CD4-positive, CD25-positive, alpha-beta regulatory T cell (primary cell): Measurements from ENCODE around the gene ZNF462. TPM values are rescaled to one million over a fixed set of nuclear protein-coding genes. Genes with fewer than 3 reads are reported as not detected.
A peak's percentile ranks its signal among the peaks of the same experiment; 100 is the strongest.

Experiments used
- ATAC-seq, 2 donors: fragments of 150-1000 bp; cut with Tn5 transposase; one replicate each; pipeline ENCODE4 v1.10.0; 2021; ENCODE audit warnings: low read depth in 2 of 2, moderate number of reproducible peaks in 2 of 2, moderate library complexity in 1 of 2
- DNase-seq, 3 donors: peaks; one replicate each; pipeline versions ENCODE4 v3.0.0 to v3.0.0-alpha.2; 2012 to 2022; ENCODE audit warnings: mixed read lengths in 1 of 3
- H3K27ac ChIP-seq: one replicate; pipeline ENCODE4 v1.7.0; 2013; ENCODE audit warnings: mild to moderate bottlenecking, low read length; ENCODE audit not compliant: insufficient read depth, poor library complexity, severe bottlenecking
- H3K27me3 ChIP-seq: one replicate; pipeline ENCODE4 v1.7.0; 2013; ENCODE audit warnings: low read length; ENCODE audit not compliant: control insufficient read depth, insufficient read depth
- H3K36me3 ChIP-seq: one replicate; pipeline ENCODE4 v1.7.0; 2013; ENCODE audit warnings: mild to moderate bottlenecking, low read length, moderate library complexity; ENCODE audit not compliant: control insufficient read depth, insufficient read depth
- H3K4me1 ChIP-seq: 2 replicates; pipeline ENCODE4 v1.7.0; 2013; ENCODE audit warnings: mild to moderate bottlenecking, low read length; ENCODE audit not compliant: insufficient read depth, control insufficient read depth, poor library complexity, severe bottlenecking
- H3K4me3 ChIP-seq: one replicate; pipeline ENCODE4 v1.7.0; 2013; ENCODE audit warnings: low read depth, mild to moderate bottlenecking, low read length, moderate library complexity
- H3K9me3 ChIP-seq, 2 experiments: 1 replicate in 1 of 2; 2 replicates in 1 of 2; pipeline ENCODE4 v1.7.0; 2013; ENCODE audit warnings: low read length in 2 of 2, mild to moderate bottlenecking in 1 of 2, moderate library complexity in 1 of 2; ENCODE audit not compliant: control insufficient read depth in 2 of 2
- H3K27ac Mint-ChIP-seq, 3 donors: one replicate each; pipeline ENCODE4 v1.8.0; 2020 to 2022; ENCODE audit warnings: mild to moderate bottlenecking in 3 of 3, mixed read lengths in 3 of 3, moderate library complexity in 2 of 3
- H3K27me3 Mint-ChIP-seq: one replicate; pipeline ENCODE4 v1.8.0; 2022; ENCODE audit warnings: mild to moderate bottlenecking, mixed read lengths
- H3K36me3 Mint-ChIP-seq: one replicate; pipeline ENCODE4 v1.8.0; 2020; ENCODE audit warnings: mixed read lengths
- H3K4me1 Mint-ChIP-seq, 4 donors: one replicate each; pipeline ENCODE4 v1.8.0; 2020 to 2022; ENCODE audit warnings: mixed read lengths in 4 of 4, mild to moderate bottlenecking in 1 of 4
- H3K4me3 Mint-ChIP-seq, 4 donors: one replicate each; pipeline ENCODE4 v1.8.0; 2020 to 2022; ENCODE audit warnings: mild to moderate bottlenecking in 4 of 4, mixed read lengths in 4 of 4, moderate library complexity in 3 of 4
- H3K9me3 Mint-ChIP-seq, 7 donors: one replicate each; pipeline ENCODE4 v1.8.0; 2020 to 2022; ENCODE audit warnings: mixed read lengths in 7 of 7, mild to moderate bottlenecking in 3 of 7, moderate library complexity in 2 of 7
- polyA plus RNA-seq, 4 donors: library from polyadenylated mRNA; unstranded; fragments of 300-500 nt; fragmentation: Illumina TruSeq; gene quantifications; one replicate each; pipeline ENCODE4 v1.2.3, GENCODE V29; 2021
- total RNA-seq: library from RNA; stranded (reverse); gene quantifications from one replicate; pipeline ENCODE4 v1.2.3, GENCODE V29; 2022

Gene ZNF462
- total and polyA plus RNA-seq, 5 donors from 2014 or later = 0.62 to 1.7 TPM; not detected in 3

- Histone ChIP-seq H3K27ac (no peak overlapping the region), H3K36me3 (no peaks in the 10 kb centered on the region), H3K9me3 (no peaks in the 10 kb centered on the region), H3K4me3 (no peak overlapping the region), H3K27me3 (no peaks in the 10 kb centered on the region), H3K4me1 (no peaks in the 10 kb centered on the region)
- no peak overlapping the region for H3K4me3 Mint-ChIP-seq
- H3K27ac Mint-ChIP-seq = no peak overlapping the region
- H3K36me3 Mint-ChIP-seq = no peaks in the 10 kb centered on the region
- H3K4me1 Mint-ChIP-seq = peaks cover 0 to 8% (median 0%) of the 10 kb centered on the region in 4 donors
- H3K9me3 Mint-ChIP-seq = peaks cover 0 to 11% (median 2%) of the 10 kb centered on the region in 7 donors
- ATAC-seq (no peak), DNase-seq (peak in 2 of 3 donors; percentile 2 to 8)
- no peaks in the 10 kb centered on the region for H3K27me3 Mint-ChIP-seq
These were observed 58.5 kb downstream of the ZNF462 start for GRCh38 chr9:106921341-106921899.

- Mint-ChIP-seq H3K4me3 (no peak overlapping the region), H3K36me3 (no peaks in the 10 kb centered on the region), H3K9me3 (peaks cover 0 to 12% (median 2%) of the 10 kb centered on the region in 7 donors), H3K27me3 (no peaks in the 10 kb centered on the region), H3K27ac (no peak overlapping the region), H3K4me1 (peaks cover 0 to 8% (median 0%) of the 10 kb centered on the region in 4 donors)
- Histone ChIP-seq H3K4me1 (no peaks in the 10 kb centered on the region), H3K4me3 (no peak overlapping the region), H3K36me3 (no peaks in the 10 kb centered on the region), H3K9me3 (no peaks in the 10 kb centered on the region), H3K27me3 (no peaks in the 10 kb centered on the region), H3K27ac (no peak overlapping the region)
- DNase-seq (no peak), ATAC-seq (no peak)
These were observed 59.1 kb downstream of the ZNF462 start for GRCh38 chr9:106922026-106922425.

GRCh38 chr9:106925392-106925791 lies 62.4 kb downstream of the ZNF462 start:
- Mint-ChIP-seq H3K27me3 (no peaks in the 10 kb centered on the region), H3K36me3 (no peaks in the 10 kb centered on the region), H3K4me3 (no peak overlapping the region), H3K4me1 (peaks cover 0 to 6% (median 0%) of the 10 kb centered on the region in 4 donors), H3K9me3 (peaks cover 0 to 12% (median 5%) of the 10 kb centered on the region in 7 donors), H3K27ac (no peak overlapping the region)
- Histone ChIP-seq H3K27ac (no peak overlapping the region), H3K9me3 (peaks cover 0 to 3% of the 10 kb centered on the region in 2 experiments), H3K36me3 (no peaks in the 10 kb centered on the region), H3K4me3 (no peak overlapping the region), H3K4me1 (no peaks in the 10 kb centered on the region), H3K27me3 (no peaks in the 10 kb centered on the region)
- DNase-seq = no peak
- ATAC-seq = no peak

- no peak overlapping the region for H3K4me3 ChIP-seq
- no peaks in the 10 kb centered on the region for H3K36me3 ChIP-seq
- peaks cover 0 to 3% of the 10 kb centered on the region in 2 experiments for H3K9me3 ChIP-seq
- H3K4me1 ChIP-seq = no peaks in the 10 kb centered on the region
- H3K27ac Mint-ChIP-seq = no peak overlapping the region
- H3K27me3 Mint-ChIP-seq = no peaks in the 10 kb centered on the region
- no peaks in the 10 kb centered on the region for H3K4me1 Mint-ChIP-seq
- H3K27ac ChIP-seq = no peak overlapping the region
- DNase-seq (no peak), ATAC-seq (no peak)
- no peaks in the 10 kb centered on the region for H3K27me3 ChIP-seq
- H3K36me3 Mint-ChIP-seq = no peaks in the 10 kb centered on the region
- H3K9me3 Mint-ChIP-seq = peaks cover 4 to 21% (median 6%) of the 10 kb centered on the region in 7 donors
- no peak overlapping the region for H3K4me3 Mint-ChIP-seq
These were observed 65.0 kb downstream of the ZNF462 start for GRCh38 chr9:106927916-106928315.

GRCh38 chr9:106928350-106928749 lies 65.4 kb downstream of the ZNF462 start:
- Histone ChIP-seq H3K27ac (no peak overlapping the region), H3K27me3 (no peaks in the 10 kb centered on the region), H3K4me1 (no peaks in the 10 kb centered on the region), H3K4me3 (no peak overlapping the region), H3K9me3 (peaks cover 0 to 3% of the 10 kb centered on the region in 2 experiments), H3K36me3 (no peaks in the 10 kb centered on the region)
- DNase-seq (no peak), ATAC-seq (no peak)
- no peak overlapping the region for H3K27ac Mint-ChIP-seq
- peaks cover 4 to 21% (median 6%) of the 10 kb centered on the region in 7 donors for H3K9me3 Mint-ChIP-seq
- H3K4me3 Mint-ChIP-seq = no peak overlapping the region
- H3K36me3 Mint-ChIP-seq = no peaks in the 10 kb centered on the region
- no peaks in the 10 kb centered on the region for H3K27me3 Mint-ChIP-seq
- H3K4me1 Mint-ChIP-seq = no peaks in the 10 kb centered on the region

- Histone ChIP-seq H3K9me3 (peaks cover 0 to 3% of the 10 kb centered on the region in 2 experiments), H3K4me1 (no peaks in the 10 kb centered on the region), H3K36me3 (no peaks in the 10 kb centered on the region), H3K27me3 (no peaks in the 10 kb centered on the region), H3K4me3 (no peak overlapping the region), H3K27ac (no peak overlapping the region)
- H3K27ac Mint-ChIP-seq = no peak overlapping the region
- no peak for ATAC-seq
- DNase-seq = no peak
- no peaks in the 10 kb centered on the region for H3K4me1 Mint-ChIP-seq
- H3K27me3 Mint-ChIP-seq = no peaks in the 10 kb centered on the region
- peaks cover 4 to 21% (median 8%) of the 10 kb centered on the region in 7 donors for H3K9me3 Mint-ChIP-seq
- H3K36me3 Mint-ChIP-seq = no peaks in the 10 kb centered on the region
- no peak overlapping the region for H3K4me3 Mint-ChIP-seq
These were observed 66.7 kb downstream of the ZNF462 start for GRCh38 chr9:106929471-106930177.

GRCh38 chr9:106930477-106930876 lies 67.5 kb downstream of the ZNF462 start:
- no peak overlapping the region for H3K4me3 ChIP-seq
- H3K27ac ChIP-seq = no peak overlapping the region
- DNase-seq (no peak), ATAC-seq (no peak)
- H3K36me3 ChIP-seq = no peaks in the 10 kb centered on the region
- no peaks in the 10 kb centered on the region for H3K36me3 Mint-ChIP-seq
- H3K4me3 Mint-ChIP-seq = no peak overlapping the region
- peaks cover 4 to 19% (median 8%) of the 10 kb centered on the region in 7 donors for H3K9me3 Mint-ChIP-seq
- peaks cover 0 to 3% of the 10 kb centered on the region in 2 experiments for H3K9me3 ChIP-seq
- H3K4me1 Mint-ChIP-seq = no peaks in the 10 kb centered on the region
- H3K4me1 ChIP-seq = no peaks in the 10 kb centered on the region
- H3K27me3 ChIP-seq = no peaks in the 10 kb centered on the region
- H3K27me3 Mint-ChIP-seq = no peaks in the 10 kb centered on the region
- no peak overlapping the region for H3K27ac Mint-ChIP-seq

- Mint-ChIP-seq H3K27ac (no peak overlapping the region), H3K27me3 (no peaks in the 10 kb centered on the region), H3K4me3 (no peak overlapping the region), H3K4me1 (no peaks in the 10 kb centered on the region), H3K9me3 (peaks cover 4 to 10% (median 4%) of the 10 kb centered on the region in 7 donors), H3K36me3 (no peaks in the 10 kb centered on the region)
- H3K27me3 ChIP-seq = no peaks in the 10 kb centered on the region
- peaks cover 0 to 3% of the 10 kb centered on the region in 2 experiments for H3K9me3 ChIP-seq
- no peaks in the 10 kb centered on the region for H3K36me3 ChIP-seq
- DNase-seq = no peak
- H3K4me1 ChIP-seq = no peaks in the 10 kb centered on the region
- H3K4me3 ChIP-seq = no peak overlapping the region
- ATAC-seq = no peak
- H3K27ac ChIP-seq = no peak overlapping the region
These were observed 68.5 kb downstream of the ZNF462 start for GRCh38 chr9:106931466-106931865.
